Liver (tissue), 9 donors: ENCODE data around the gene PFKL. TPM values are rescaled to one million over a fixed set of nuclear protein-coding genes. Genes with fewer than 3 reads are reported as not detected.

Source experiments
- DNase-seq: peaks from one replicate; pipeline ENCODE4 v3.0.0-alpha.2; 2017; ENCODE audit warnings: low spot score
- H3K27ac ChIP-seq, 2 donors: one replicate each; pipeline ENCODE4 v1.7.0; 2013; ENCODE audit warnings: inconsistent platforms in 2 of 2, low read length in 2 of 2, control low read depth in 1 of 2, low read depth in 1 of 2, mild to moderate bottlenecking in 1 of 2
- H3K27me3 ChIP-seq, 4 donors: one replicate each; pipeline versions ENCODE4 v1.6.1 to v1.7.0; 2013; ENCODE audit warnings: low read length in 3 of 4, inconsistent platforms in 1 of 4, mild to moderate bottlenecking in 1 of 4, moderate library complexity in 1 of 4; ENCODE audit not compliant: control insufficient read depth in 4 of 4, insufficient read depth in 4 of 4
- H3K36me3 ChIP-seq, 4 donors: one replicate each; pipeline versions ENCODE4 v1.6.1 to v1.7.0; 2013; ENCODE audit warnings: low read length in 3 of 4, mild to moderate bottlenecking in 3 of 4, low read depth in 1 of 4, moderate library complexity in 1 of 4; ENCODE audit not compliant: control insufficient read depth in 4 of 4, insufficient read depth in 3 of 4
- H3K4me1 ChIP-seq, 4 donors: one replicate each; pipeline versions ENCODE4 v1.6.1 to v1.7.0; 2013; ENCODE audit warnings: low read length in 3 of 4, mild to moderate bottlenecking in 3 of 4, moderate library complexity in 1 of 4; ENCODE audit not compliant: control insufficient read depth in 4 of 4, insufficient read depth in 4 of 4
- H3K4me3 ChIP-seq, 3 donors: one replicate each; pipeline versions ENCODE4 v1.6.1 to v1.7.0; 2013; ENCODE audit warnings: low read length in 3 of 3, control low read depth in 1 of 3, low read depth in 1 of 3, mild to moderate bottlenecking in 1 of 3
- H3K9ac ChIP-seq, 2 donors: one replicate each; pipeline ENCODE4 v1.7.0; 2013; ENCODE audit warnings: low read length in 2 of 2, mild to moderate bottlenecking in 2 of 2, moderate library complexity in 2 of 2, control low read depth in 1 of 2, low read depth in 1 of 2
- H3K9me3 ChIP-seq, 4 donors: one replicate each; pipeline versions ENCODE4 v1.6.1 to v1.7.0; 2013; ENCODE audit warnings: low read length in 3 of 4; ENCODE audit not compliant: control insufficient read depth in 4 of 4
- ATF3 ChIP-seq: IDR thresholded peaks from 2 replicates; pipeline ENCODE4 v1.6.1; 2016; ENCODE audit warnings: antibody characterized with exemption
- CTCF ChIP-seq: fragments of 150-350 bp; IDR thresholded peaks from 2 replicates; pipeline ENCODE4 v1.5.1; 2017; ENCODE audit warnings: improper control_type of control experiment, low read depth, low read length; ENCODE audit not compliant: missing input control
- EGR1 ChIP-seq, 2 donors: IDR thresholded peaks; 2 replicates each; pipeline ENCODE4 v1.6.1; 2016 to 2018; ENCODE audit warnings: antibody characterized with exemption in 2 of 2, low read depth in 2 of 2
- FOXA1 ChIP-seq: IDR thresholded peaks from 2 replicates; pipeline ENCODE4 v1.6.1; 2016; ENCODE audit warnings: antibody characterized with exemption
- FOXA2 ChIP-seq: IDR thresholded peaks from 2 replicates; pipeline ENCODE4 v1.6.1; 2016; ENCODE audit warnings: antibody characterized with exemption
- GABPA ChIP-seq, 2 donors: IDR thresholded peaks in 1 of 2; conservative IDR thresholded peaks in 1 of 2; 2 replicates each; pipeline ENCODE4 v1.6.1; 2016; ENCODE audit warnings: antibody characterized with exemption in 2 of 2, mild to moderate bottlenecking in 1 of 2, moderate library complexity in 1 of 2
- HNF4A ChIP-seq, 2 donors: conservative IDR thresholded peaks; 2 replicates each; pipeline ENCODE4 v1.6.1; 2016; ENCODE audit warnings: antibody characterized with exemption in 2 of 2, mild to moderate bottlenecking in 2 of 2
- HNF4G ChIP-seq: IDR thresholded peaks from 2 replicates; pipeline ENCODE4 v1.6.1; 2016; ENCODE audit warnings: antibody characterized with exemption
- JUND ChIP-seq, 2 donors: IDR thresholded peaks; 2 replicates each; pipeline ENCODE4 v1.6.1; 2016; ENCODE audit warnings: antibody characterized with exemption in 2 of 2
- MAX ChIP-seq: IDR thresholded peaks from 2 replicates; pipeline ENCODE4 v1.6.1; 2016; ENCODE audit warnings: antibody characterized with exemption
- NR2F2 ChIP-seq: IDR thresholded peaks from 2 replicates; pipeline ENCODE4 v1.6.1; 2016; ENCODE audit warnings: antibody characterized with exemption
- RAD21 ChIP-seq, 2 donors: IDR thresholded peaks; 2 replicates each; pipeline ENCODE4 v1.6.1; 2016; ENCODE audit warnings: antibody characterized with exemption in 2 of 2, mild to moderate bottlenecking in 2 of 2
- REST ChIP-seq: IDR thresholded peaks from 2 replicates; pipeline ENCODE4 v1.6.1; 2016; ENCODE audit warnings: antibody characterized with exemption, mild to moderate bottlenecking
- RXRA ChIP-seq, 2 donors: IDR thresholded peaks; 2 replicates each; pipeline ENCODE4 v1.6.1; 2017 to 2018; ENCODE audit warnings: antibody characterized with exemption in 2 of 2, mild to moderate bottlenecking in 1 of 2
- SP1 ChIP-seq: IDR thresholded peaks from 2 replicates; pipeline ENCODE4 v1.6.1; 2018; ENCODE audit warnings: antibody characterized with exemption, mild to moderate bottlenecking
- TAF1 ChIP-seq: conservative IDR thresholded peaks from 2 replicates; pipeline ENCODE4 v1.6.1; 2016; ENCODE audit warnings: antibody characterized with exemption, mild to moderate bottlenecking
- YY1 ChIP-seq: IDR thresholded peaks from 2 replicates; pipeline ENCODE4 v1.6.1; 2016; ENCODE audit warnings: antibody characterized with exemption, mild to moderate bottlenecking
- ZBTB33 ChIP-seq: IDR thresholded peaks from 2 replicates; pipeline ENCODE4 v1.6.1; 2016; ENCODE audit warnings: antibody characterized with exemption
- WGBS: extraction: QIAGEN DNeasy Blood & Tissue Kit; methylation state at CpG from one replicate; pipeline ENCODE4 v1.1.7; 2013; 5-methylcytosine and 5-hydroxymethylcytosine counted together
- polyA plus RNA-seq, 2 donors: library from polyadenylated mRNA; stranded (reverse) in 1 of 2; unstranded in 1 of 2; fragments of 200-250 nt in 1 of 2; fragments of >200 nt in 1 of 2; fragmentation: Nextera tagmentation in 1 of 2; extraction: Ambion mirVana in 1 of 2; gene quantifications; one replicate each; pipeline versions ENCODE4 v1.2.1 to v1.2.3, GENCODE V29; 2013 to 2015
- total RNA-seq, 2 donors: library from RNA; depleted of rRNA; stranded (reverse); fragments of >200 nt; gene quantifications; one replicate each; pipeline ENCODE4 v1.2.3, GENCODE V29; 2014
- donor health status: healthy.
- donor health status: healthy.
- donor health status: healthy.
- donor health status: healthy.
- donor health status: healthy.

The PFKL gene
- total and polyA plus RNA-seq, 4 donors: 48.1 to 98.4 (median 81.0) TPM

- Histone ChIP-seq H3K9me3 (no peaks in the 10 kb centered on the region), H3K4me3 (no peak overlapping the region), H3K27me3 (no peaks in the 10 kb centered on the region), H3K36me3 (no peaks in the 10 kb centered on the region), H3K27ac (no peak overlapping the region), H3K4me1 (peaks cover 0 to 16% (median 13%) of the 10 kb centered on the region in 4 donors), H3K9ac (no peak overlapping the region)
- 88% methylated on average over 10 of the region's 10 CpGs for WGBS
- DNase-seq: no peak
- TF ChIP-seq HNF4A (conservative IDR thresholded peaks at IDR 0.05) (no peak), NR2F2 (no peak), YY1 (no peak), EGR1 (IDR thresholded peaks at IDR 0.05; ENCODE audit: low read depth in 2 of 2) (no peak), ZBTB33 (no peak), GABPA (IDR thresholded peaks at IDR 0.05 in 1 of 2, conservative IDR thresholded peaks at IDR 0.05 in 1 of 2) (no peak), FOXA2 (no peak), JUND (IDR thresholded peaks at IDR 0.05) (no peak), RAD21 (IDR thresholded peaks at IDR 0.05) (no peak), MAX (no peak), ATF3 (no peak), SP1 (no peak), HNF4G (no peak), REST (no peak), RXRA (IDR thresholded peaks at IDR 0.05) (no peak), TAF1 (no peak), CTCF (no peak)
Measured at GRCh38 chr21:44295646-44296045, 4.2 kb upstream of the PFKL start.

- no peaks in the 10 kb centered on the region for H3K27me3 ChIP-seq
- TF ChIP-seq MAX (no peak), FOXA1 (no peak), JUND (IDR thresholded peaks at IDR 0.05) (no peak)
- H3K9me3 ChIP-seq: no peaks in the 10 kb centered on the region
- H3K9ac ChIP-seq: no peak overlapping the region
- WGBS: 88% methylated on average over 12 of the region's 12 CpGs
- H3K4me3 ChIP-seq: no peak overlapping the region
- H3K27ac ChIP-seq: no peak overlapping the region
- peaks cover 2 to 21% (median 18%) of the 10 kb centered on the region in 4 donors for H3K4me1 ChIP-seq
- no peaks in the 10 kb centered on the region for H3K36me3 ChIP-seq
- no peak for DNase-seq
Measured at GRCh38 chr21:44296103-44296519, 3.7 kb upstream of the PFKL start.
